GM18498 (cell line): ENCODE data around the gene GIPC3.

ENCODE experiments used
- ATAC-seq: cut with Tn5 transposase; IDR thresholded peaks from one replicate; pipeline ENCODE4 v1.9.1; 2021; ENCODE audit warnings: mild to moderate bottlenecking, moderate library complexity; ENCODE audit not compliant: unreplicated experiment

Gene GIPC3, protein sequence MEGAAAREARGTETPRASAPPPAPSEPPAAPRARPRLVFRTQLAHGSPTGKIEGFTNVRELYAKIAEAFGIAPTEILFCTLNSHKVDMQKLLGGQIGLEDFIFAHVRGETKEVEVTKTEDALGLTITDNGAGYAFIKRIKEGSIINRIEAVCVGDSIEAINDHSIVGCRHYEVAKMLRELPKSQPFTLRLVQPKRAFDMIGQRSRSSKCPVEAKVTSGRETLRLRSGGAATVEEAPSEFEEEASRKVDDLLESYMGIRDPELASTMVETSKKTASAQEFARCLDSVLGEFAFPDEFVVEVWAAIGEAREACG

DNA sequence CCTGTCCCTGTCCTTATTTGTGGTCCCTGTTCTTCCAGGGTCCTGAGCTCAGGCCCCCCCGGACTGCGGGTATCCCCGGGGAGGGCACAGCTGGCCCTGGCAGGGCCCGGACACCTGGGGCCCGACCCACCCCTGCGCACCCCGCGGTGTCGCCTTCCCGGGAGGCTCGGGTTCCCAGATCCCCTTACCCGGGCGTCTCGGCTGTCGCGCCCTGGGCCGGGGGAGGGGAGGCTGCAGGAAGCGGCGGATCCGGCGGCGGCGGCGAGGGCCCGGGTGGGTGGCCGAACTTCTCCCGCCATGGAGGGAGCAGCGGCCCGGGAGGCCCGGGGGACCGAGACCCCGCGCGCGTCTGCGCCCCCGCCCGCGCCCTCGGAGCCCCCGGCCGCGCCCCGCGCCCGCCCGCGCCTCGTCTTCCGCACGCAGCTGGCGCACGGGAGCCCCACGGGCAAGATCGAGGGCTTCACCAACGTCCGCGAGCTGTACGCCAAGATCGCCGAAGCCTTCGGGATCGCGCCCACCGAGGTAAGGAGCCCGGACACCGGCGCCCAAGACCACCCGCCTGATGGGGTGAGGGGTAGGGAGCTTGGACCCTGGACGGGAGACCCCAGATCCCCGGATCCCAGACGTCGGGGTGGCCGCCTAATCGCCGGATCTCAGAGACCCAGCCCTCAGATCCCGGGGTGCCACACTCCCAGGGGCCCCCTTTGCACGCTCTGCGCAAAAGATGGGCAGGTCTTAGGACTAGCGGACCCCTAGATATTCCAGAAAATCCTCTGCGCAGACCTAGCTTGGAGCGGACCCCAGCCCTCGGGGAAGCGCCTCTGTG lies at the start of gene GIPC3:
GIPC3 (plus strand) TSS at position 178 of the 826 bp plus-strand sequence; CDS start at position 298, 120 bp downstream.
- ATAC-seq, result no peak

DNA sequence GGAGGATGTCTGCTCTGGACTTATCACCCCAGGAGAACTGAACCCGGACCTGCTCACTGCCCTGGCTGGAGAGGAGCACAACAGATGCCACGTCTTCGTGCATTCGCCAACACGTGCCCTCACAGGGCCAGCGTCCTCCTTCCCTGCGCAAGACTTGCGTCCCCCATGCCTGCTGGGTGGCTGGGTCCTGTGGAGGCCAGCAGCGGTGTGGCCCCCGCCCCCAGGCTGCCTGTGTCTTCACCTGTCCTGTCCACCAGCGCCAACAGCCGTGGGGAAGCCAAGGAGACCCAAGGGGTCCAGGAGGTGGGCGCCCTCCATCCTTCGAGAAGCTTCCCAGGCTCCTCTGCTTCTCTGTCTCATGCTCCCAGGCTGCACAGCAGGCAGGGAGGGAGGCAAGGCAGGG lies 49.7 kb upstream of the GIPC3 start:
- no peak for ATAC-seq

DNA sequence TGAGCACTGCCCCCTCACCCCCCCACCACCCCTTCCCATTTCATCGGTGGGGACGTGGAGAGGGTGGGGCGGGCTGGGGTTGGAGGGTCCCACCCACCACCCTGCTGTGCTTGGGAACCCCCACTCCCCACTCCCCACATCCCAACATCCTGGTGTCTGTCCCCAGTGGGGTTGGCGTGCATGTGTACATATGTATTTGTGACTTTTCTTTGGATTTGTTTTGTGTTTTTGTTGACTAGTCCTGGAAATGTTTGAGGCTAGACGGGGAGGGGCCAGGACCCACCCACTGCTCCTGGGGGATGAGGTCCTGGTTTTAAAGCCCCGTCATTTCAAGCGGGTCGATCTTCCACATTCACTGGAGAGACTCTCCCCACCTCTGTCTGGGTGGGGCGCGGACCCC lies 49.3 kb upstream of the GIPC3 start:
- ATAC-seq, result no peak

DNA sequence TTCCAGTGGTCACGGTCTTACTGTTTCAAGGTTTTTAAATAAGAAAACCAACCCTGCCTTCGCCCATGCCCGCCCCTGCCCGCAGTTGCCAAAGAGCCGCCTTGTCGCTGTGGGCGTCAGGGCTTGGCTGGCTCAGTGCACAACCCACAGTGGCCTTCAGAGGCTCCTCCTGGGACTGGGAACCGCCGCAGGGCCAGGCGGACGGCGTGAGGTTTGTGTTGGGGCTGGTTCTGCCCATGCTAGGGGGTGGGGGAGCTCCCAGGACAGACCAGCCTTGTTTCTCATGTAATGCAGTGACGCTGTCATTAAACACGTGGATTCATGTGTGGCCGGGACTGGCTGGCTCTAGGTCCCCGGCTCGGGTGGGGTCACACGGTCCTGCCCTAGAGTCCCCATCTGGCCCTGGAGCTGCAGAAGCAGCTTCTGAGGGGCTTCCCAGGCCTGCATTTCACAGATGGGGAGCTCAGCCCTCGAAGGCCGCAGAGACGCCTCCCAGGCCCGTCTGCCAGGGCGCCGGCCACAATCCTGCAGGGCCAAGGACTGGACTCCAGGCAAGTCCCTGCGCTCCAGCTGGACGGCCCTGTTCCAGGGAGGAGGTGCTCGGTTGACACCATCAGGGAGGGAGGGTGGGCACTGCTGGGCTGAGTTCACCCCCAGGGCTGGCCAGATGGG lies 48.7 kb upstream of the GIPC3 start:
- no peak for ATAC-seq

DNA sequence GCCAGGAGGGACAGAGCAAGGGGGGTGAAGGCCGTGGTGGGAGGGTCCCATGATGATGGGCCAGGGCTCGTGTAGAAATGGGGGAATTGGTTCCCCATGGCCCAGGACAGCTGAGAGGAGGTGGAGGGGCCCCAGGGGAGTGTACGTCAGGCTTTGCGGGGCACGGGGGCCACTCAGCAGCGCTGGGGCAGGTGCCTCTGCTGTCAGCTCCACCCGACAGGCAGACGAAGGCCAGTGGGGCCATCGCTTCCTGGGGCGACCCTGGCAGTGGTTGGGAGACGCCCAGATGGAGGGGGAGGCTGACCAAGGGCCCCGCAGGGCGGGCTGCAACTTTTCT lies 48.2 kb upstream of the GIPC3 start:
- no peak for ATAC-seq

DNA sequence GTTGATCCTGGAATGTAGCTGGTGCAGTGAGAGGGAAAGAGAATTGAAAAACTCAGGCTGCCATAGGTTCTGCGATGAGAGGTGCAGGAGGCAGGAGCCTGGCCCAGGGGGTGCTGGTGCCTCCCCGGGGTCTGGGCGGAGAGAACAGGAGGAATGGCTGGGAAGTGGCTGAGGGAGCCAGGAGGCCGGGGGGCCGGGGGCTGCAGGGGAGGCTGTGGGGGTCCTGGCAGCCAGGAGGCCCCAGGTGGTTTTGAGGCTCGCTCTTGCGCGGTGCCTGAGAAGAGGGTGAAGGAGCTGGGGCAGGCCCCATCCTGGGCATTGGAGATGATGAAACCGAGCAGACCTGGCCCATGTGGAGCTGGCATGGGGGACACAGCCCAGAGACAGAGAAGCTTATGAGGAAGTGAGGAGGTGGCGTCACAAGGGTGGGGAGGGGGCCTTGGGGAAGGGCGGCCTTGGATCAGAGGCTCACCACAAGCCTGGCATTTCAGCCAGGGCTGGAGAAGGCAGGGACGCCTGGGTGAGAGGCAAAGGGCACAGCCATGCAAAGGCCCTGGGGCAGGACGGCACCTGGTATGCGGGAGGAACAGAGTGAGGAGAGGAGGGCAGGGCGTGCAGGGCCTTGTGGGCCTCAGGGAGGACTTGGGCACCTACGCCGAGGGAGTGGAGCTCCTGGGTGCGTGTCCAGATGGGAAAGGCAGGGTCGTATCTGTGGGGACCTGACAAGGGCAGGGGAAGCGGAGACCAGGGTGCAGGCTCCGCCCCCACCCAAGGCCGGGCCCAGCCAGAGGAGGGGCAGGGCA lies 47.6 kb upstream of the GIPC3 start:
- no peak for ATAC-seq

DNA sequence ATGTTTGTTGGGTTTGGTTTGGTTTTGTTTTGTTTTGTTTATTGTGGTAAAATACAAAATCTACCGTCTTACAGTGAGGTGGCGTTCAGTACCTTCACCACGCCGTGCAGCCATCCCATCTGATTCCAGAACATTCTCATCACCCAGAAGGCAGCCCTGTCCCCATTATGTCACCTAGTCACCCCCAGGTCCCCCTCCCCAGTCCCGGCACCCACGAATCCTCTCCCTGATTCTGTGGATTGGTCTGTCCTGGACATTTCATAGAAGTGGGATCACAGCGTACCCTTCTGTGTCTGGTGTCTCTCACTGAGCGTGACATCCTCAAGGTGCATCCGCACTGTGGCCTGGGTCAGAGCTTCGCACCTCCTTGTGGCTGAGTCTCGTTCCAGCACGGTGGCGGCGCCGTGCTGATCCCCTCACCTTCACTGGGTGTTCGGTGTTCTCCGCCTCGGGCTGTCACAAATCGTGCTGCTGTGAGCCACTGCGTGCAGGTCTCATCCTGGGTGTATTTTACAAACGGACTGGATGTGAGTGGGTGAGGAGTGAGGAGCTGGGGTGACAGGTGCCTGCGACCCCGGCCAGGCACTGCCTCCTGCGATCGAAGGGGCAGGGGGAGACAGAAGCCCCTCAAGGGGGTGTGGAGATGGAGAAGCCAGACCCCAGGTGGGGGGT lies 46.9 kb upstream of the GIPC3 start:
- no peak for ATAC-seq

DNA sequence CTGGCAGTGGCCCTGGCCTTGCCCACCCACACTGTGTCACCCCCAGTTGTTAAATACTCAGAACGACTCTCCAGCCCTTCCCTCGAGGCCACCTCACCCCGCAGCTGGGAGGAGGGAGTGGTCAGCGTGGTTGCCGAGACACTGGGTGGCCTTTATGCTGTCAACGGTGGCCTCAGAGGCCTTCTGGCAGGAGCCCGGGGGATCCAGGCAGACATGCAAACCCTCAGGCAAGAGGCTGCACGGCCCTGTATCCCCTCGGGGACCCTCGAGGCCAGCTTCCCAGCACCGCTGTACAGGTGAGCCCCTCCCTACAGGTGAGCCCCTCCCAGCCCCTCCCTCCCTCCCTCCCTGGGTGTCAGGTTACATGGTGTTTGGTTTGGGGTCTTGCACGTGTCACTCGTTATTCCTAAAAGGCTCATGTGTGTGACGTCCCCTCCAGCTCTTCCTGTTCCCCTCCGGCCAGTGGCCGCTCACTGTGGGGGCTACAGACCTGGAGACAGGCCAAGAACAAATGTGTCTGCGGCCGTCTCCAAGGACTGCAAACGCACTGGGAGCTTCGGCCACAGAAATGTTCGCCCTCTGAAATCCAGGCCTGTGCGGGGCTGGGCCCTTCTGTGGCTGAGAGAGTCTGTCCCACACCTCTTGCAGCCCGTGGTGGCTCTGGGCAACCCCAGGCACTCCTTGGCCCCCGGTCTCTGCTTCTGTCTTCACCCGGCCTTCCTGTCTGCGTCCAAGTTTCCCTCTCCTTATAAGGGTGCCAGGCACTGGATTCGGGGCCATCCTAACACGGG lies 46.1 kb upstream of the GIPC3 start, which contains the start of gene TEKTIP1:
TEKTIP1 (plus strand) TSS at position 210 of the 791 bp plus-strand sequence; CDS start at position 214, 4 bp downstream.
- no peak for ATAC-seq

DNA sequence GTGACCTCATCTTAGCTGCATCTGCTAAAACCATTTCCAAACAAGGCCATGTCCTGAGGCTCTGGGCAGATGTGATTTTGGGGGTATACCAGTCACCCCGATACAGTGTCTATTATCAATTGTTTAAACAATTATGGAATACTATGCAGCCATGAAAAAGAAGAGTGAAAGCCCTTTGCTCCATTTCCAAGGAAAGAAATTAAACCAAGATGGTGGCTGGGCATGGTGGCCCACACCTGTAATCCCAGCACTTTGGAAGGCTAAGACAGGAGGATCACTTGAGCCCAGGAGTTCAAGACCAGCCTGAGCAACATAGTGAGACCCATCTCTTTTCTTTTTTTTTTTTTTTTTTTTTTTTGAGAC lies 45.5 kb upstream of the GIPC3 start:
- no peak for ATAC-seq

DNA sequence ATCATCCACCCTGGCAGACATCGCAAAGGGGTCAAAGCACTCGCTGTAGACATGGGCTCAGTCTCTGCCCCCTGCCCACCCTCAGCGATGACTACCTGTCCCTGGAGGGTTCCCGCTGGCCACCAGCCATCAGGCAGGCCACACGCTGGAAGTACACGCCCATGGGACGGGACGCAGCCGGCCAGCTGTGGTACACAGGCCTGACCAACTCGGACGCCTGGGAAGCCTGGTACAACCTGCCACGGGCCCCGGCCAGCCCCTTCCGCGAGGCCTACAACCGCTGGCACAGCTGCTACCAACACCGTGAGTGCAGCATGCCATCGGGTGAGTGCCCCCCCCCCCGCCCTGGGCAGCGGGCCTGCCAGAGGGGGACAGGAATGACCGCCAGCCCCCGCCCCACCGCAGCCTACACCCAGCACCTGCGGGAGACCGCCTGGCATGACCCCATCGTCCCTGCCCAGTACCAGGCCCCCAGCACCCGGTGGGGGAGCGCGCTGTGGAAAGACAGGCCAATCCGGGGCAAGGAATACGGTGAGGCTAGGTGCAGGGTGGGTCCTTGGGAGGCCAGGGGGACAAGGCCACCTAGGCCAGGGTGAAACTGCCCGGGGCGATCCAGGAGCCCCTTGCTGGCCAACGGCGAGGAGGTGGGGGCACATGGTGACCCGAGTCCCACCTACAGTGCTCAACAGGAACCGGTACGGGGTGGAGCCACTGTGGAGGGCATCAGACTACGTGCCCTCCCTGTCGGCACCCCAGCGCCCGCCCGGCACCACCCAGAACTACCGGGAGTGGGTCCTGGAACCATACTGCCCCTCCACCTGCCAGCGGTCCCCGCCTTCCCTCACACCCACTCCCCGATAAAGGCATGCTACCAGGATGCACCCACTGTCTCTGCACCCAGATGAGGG lies 41.9 kb upstream of the GIPC3 start:
- ATAC-seq, result no peak

DNA sequence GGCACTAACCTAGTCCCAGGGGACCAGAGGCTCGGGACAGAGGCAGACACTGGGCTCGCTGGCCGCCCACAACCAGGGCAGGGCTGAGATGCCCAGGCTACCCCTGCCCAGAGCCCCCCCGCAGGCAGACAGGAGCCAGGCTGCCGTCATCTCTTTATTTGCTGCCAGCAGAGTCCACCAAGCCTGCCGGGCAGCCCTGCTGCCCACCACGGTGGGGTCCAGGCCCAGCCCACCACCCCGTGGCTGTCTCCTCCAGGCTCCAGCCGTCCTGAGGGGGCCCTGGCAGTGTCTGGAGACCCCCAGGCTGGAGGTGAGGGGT lies 41.3 kb upstream of the GIPC3 start:
- no peak for ATAC-seq

DNA sequence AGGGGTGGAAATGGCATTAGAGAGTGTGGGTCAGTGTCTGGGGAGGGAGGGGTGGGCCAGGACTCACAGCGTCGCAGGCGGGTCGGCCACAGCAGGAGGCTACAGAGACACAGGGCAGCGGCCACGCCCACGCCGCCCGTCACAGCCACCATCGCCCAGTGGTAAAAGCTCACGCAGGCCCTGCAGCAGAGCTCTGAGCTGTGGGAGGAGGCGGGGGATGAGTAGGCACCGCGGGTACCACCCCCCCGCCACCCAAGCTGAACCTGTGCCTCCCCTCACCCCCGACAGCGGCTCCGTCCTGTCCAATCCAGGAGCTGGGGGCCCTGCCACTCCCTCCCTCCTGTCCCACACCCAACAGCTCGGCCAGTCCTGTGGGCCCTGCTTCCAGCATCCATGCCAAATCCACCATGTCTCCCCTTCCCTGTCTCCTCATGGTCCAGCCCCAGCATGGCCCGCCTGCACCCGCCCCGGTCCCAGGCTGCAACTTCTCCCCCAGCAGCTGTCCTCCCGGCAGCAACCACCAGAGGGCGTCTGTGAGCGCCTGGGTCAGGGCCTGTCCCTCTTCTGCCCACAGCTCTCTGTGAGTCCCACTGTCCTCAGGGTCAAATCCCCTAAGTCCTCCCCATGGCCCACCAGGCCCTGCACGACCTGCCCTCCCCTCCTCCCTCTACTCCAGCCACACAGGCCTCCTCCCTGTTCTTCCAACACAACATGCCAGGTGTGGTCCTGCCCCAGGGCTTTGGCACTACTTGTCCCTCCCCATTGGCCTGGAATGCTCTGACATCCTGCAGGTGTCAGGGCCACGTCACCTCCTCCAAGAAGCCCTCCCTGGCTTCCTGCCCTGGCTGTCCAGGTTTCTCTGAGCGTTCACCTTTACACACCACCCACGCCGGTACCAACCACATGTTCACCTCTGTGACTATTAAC lies 40.3 kb upstream of the GIPC3 start:
- ATAC-seq, result no peak

DNA sequence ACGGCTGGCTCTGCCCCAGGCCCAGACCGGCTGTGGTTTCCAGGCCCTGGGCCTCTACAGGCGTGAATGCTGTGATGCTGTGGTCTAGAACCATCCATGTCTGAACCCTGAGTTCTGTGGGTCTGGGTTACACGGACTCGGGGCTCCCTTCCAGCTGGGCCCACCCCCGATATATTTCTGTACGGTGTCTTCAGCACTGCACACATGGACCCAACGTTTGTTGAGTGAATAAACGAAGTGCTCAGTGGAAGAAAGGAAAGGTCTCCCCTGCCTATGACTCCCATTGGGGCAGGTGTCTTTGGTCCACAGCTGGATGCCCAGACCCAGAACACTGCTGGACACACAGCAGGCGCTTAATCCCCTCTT lies 39.6 kb upstream of the GIPC3 start:
- ATAC-seq, result no peak

DNA sequence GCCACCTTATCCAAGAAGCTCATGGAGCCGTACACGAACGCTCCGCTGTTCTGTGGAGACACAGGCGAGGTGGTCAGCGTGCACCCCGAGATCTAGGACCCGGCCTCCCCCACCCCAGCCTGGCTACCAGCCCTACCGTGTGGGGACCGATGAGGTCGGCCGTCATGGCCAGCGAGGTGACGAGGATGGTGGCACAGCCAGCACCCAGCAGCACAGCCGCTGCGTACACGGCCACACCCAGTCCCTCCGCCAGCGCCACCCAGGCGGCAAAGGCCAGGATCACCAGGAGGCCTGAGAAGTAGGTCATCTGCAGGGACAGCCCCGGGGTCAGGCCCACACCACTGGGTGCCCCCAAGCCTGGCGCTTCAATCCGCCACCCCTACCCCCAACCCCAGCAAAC lies 39.2 kb upstream of the GIPC3 start:
- no peak for ATAC-seq

DNA sequence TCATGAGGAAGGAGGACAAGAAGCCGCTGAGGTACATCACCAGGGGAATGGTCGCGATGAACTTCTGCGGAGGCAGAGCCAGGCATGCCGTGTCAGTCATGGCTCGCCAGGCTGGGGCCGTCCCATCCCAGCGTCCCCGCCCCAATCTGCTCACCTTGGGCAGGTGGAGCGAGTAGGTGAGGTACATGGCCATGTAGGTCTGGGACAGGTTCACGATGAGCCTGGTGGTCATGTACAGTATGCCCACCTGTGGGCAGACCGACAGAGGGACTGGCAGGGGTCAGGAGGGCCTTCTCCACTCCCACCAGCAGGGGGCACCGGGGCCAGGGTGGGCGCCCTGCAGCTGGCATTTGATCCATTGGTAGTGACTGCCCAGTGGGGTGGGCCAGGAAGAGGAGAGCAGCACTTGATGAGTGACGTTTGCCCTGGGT lies 38.0 kb upstream of the GIPC3 start:
- no peak for ATAC-seq

DNA sequence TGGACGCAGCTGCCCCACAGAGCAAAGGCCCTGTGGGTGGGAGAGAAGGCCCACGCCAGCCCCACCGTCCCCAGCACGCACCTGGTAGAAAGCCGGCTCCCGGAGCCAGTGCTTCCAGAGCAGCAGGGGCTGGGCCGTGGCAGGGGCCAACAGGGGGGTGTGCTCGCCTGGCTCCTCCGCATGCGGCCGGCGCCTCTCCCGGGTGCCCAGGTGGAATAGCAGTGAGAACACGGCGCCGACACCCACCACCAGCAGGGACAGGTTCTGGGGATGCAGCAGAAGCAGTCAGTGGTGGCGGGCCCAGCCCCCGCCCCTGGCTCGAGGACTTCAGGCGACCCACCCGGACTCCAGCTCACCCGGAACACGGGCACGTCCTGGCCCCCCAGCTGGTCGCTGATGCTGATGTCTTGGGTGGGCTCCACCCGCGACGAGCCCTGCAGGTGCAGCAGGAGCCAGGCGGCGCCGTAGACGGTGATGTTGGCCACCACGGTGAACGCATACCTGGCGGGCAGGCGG lies 37.5 kb upstream of the GIPC3 start:
- ATAC-seq, result no peak

DNA sequence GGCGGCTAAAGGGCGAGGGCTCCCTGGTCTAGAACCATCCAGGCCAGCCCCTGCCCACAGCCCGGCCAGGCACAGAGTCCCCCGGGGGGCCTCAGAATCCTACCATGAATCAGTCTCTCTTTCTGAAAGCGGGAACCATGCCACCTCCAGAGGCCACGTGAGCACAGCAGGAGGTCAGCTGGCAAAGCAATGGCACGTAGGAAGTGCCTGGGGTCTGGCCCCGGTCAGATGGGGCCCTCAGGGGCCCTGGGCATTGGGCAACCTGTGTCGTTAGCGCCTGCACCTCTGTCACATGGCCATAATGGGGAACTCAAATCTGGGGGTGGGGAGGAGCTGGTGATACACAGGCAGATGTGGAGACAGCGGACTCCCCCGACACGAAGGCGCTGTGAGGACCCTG lies 36.7 kb upstream of the GIPC3 start:
- no peak for ATAC-seq

DNA sequence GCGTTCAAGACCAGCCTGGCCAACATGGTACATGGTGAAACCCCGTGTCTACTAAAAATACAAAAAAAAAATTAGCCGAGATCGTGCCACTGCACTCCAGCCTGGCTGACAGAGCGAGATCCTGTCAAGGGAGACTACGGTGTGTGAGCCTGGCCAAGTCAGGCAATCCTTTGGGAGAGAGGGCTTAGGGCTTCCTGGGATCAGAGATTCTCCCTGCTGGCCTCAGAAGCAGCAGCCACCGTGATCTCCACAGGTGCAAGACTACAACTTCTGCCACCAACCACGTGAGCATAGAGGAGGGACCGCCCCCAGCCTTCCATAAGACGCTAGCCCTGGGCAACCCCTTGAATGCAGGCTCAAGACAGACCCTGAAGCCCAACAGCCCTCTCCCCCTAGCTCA lies 35.5 kb upstream of the GIPC3 start:
- no peak for ATAC-seq
